Rectal smooth muscle tissue (tissue), 1 donor: Measurements from ENCODE around the gene CCL14.
"Not testable (repeated sequence)": the region's sequence is repeated elsewhere in the genome, so short reads cannot be mapped to it uniquely, and the experiment has no call there.

Source experiments
- H3K27ac ChIP-seq: one replicate; pipeline ENCODE4 v1.7.0; 2013; ENCODE audit warnings: low read depth, low read length, inconsistent platforms
- H3K27me3 ChIP-seq: one replicate; pipeline ENCODE4 v1.7.0; 2013; ENCODE audit warnings: low read length; ENCODE audit not compliant: control insufficient read depth, insufficient read depth
- H3K36me3 ChIP-seq: one replicate; pipeline ENCODE4 v1.7.0; 2013; ENCODE audit warnings: low read length; ENCODE audit not compliant: control insufficient read depth, insufficient read depth
- H3K4me1 ChIP-seq: one replicate; pipeline ENCODE4 v1.7.0; 2013; ENCODE audit warnings: low read length; ENCODE audit not compliant: control insufficient read depth, insufficient read depth
- H3K4me3 ChIP-seq: one replicate; pipeline ENCODE4 v1.7.0; 2013; ENCODE audit warnings: low read length
- H3K9ac ChIP-seq: one replicate; pipeline ENCODE4 v1.7.0; 2013; ENCODE audit warnings: low read length

The CCL14 gene

DNA sequence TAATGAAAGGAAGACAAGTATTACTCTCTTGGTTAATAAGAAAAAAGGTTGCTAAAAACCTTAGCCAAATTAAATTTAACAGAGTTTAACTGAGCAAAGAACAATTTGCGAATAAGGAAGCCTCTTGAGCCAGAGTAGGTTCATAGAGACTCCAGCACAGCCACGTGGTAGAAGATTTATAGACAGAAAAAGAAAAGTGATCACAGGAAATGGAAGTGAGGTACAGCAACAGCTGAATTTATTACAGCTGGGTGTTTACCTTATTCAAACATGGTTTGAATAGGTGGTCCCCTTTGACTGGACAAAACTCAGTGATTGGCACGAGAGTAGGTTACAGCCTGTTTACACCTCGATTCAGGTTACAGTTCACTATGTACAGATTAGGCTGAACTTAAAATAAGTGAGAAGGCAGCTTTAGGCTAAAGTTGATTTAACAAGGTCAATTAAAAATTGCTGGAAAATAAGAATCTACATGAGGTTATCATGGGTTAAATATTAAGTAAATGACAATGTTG is 18.1 kb upstream of the CCL14 start:
- Histone ChIP-seq H3K4me3 (no peak overlapping the region), H3K27ac (no peak overlapping the region), H3K36me3 (no peaks in the 10 kb centered on the region), H3K9ac (no peak overlapping the region), H3K4me1 (no peaks in the 10 kb centered on the region), H3K27me3 (no peaks in the 10 kb centered on the region)

DNA sequence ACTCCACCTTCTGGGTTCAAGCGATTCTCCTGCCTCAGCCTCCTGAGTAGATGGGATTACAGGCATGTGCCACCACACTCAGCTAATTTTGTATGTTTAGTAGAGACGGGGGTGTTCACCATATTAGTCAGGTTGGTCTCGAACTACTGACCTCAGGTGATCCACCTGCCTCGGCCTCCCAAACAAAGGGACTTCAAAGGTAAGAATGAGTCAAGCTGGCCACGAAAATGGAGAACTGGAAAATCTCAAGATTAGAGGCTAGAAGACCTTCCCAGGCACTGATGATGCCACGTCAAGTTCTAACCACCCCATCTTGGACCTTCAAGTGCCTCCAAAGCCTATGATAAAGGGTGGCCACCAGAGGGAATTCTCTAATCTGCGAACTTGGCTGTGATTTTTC is 16.1 kb upstream of the CCL14 start:
- Histone ChIP-seq H3K4me3 (no peak overlapping the region), H3K9ac (no peak overlapping the region), H3K27me3 (no peaks in the 10 kb centered on the region), H3K27ac (no peak overlapping the region), H3K36me3 (no peaks in the 10 kb centered on the region), H3K4me1 (no peaks in the 10 kb centered on the region)

DNA sequence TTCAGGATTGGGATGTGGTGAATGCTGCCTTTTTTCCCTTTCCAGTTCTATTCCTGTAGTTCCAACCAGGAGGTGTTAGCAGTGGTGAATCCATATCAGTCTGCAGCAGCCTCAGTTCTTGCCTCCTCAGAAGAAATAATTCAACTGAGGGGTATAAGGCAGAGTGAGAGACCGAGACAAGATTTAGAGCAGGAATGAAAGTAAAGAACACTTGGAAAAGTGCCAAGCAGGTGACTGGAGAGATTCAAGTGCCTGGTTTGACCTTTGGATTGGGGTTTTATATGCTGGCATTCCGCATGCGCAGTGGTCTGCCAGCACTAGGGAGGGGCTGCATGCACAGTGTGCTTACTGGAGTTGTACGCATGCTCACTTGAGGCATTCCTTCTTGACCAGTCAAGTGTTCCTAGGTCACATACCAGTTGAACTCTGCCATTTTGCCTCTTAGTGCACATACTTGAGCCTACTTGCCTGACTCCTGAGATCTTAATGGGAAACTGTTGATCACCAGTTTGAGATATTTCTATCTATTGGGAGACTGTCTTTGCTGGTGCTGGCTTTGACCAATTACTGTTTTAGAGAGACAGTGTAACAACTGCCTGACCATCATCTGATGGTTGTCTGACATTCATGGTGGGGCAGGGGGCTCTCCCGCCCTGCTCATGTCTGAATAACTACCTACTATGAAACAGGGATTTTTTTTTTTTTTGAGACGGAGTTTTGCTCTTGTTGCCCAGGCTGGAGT is 15.5 kb upstream of the CCL14 start:
- Histone ChIP-seq H3K27ac (no peak overlapping the region), H3K4me3 (peak overlapping the region; percentile 31), H3K4me1 (no peaks in the 10 kb centered on the region), H3K36me3 (no peaks in the 10 kb centered on the region), H3K27me3 (no peaks in the 10 kb centered on the region), H3K9ac (no peak overlapping the region)

DNA sequence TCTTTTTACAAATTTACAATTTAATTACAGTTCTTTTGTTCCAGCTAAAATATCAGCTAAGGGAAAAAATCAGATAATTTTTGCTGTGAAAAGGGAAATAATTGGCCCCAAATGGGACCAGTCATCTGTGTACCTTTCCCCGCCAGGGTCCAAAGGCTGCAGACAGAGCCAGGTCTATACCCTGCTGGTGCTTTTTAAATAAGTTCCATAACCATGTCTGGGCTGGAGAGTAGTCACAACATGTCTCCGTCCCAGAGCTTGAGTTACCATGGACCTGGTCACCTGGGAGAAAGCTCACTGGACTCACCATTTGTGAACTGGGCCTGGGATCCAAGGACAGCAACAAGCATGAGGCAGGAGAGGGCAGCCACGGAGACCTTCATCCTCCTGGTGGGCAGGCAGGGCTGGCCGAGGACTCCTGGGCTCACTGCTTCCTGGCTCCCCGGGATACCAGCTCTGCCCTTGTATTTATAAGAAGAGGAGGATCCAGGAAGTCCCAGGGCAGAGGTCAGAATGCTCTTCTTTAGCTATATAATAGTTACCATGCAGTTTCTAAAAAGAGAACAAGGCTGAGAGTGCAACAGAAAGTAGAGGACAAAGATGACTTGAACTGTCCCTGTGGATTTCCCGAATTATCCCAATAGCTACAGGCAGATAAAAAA is 14.7 kb upstream of the CCL14 start, which contains the start of gene CCL15:
TSS of gene CCL15 (minus strand) at position 444 of the 662 bp plus-strand sequence. CDS start at position 383, 61 bp downstream.
- no peaks in the 10 kb centered on the region for H3K27me3 ChIP-seq
- H3K9ac ChIP-seq = no peak within 1 kb of the TSS
- no peak within 1 kb of the TSS for H3K27ac ChIP-seq
- H3K4me1 ChIP-seq = no peaks in the 10 kb centered on the region
- peak within 1 kb of the TSS; percentile 42 for H3K4me3 ChIP-seq
- no peaks in the 10 kb centered on the region for H3K36me3 ChIP-seq

DNA sequence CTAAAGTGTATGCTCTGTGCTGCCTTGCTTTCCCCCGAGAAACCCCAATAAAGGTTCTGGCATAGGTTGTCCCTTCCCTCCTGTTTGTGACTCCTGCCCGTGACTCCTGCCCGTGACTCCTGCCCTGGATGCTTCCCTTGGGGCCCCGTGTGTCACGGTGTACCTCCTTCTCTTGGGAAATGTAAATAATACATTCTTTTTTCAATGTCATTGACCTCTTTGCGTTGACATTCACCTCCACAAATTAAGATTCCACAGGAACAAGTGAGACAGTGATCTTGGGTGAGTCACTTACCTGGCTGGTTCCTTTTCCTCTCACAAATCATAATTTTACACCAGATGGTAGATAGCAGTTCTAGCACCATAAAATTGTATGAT is 14.2 kb upstream of the CCL14 start:
- no peaks in the 10 kb centered on the region for H3K36me3 ChIP-seq
- H3K27me3 ChIP-seq = no peaks in the 10 kb centered on the region
- H3K4me3 ChIP-seq = peak overlapping the region; percentile 42
- no peak overlapping the region for H3K9ac ChIP-seq
- H3K27ac ChIP-seq = no peak overlapping the region
- H3K4me1 ChIP-seq = no peaks in the 10 kb centered on the region

DNA sequence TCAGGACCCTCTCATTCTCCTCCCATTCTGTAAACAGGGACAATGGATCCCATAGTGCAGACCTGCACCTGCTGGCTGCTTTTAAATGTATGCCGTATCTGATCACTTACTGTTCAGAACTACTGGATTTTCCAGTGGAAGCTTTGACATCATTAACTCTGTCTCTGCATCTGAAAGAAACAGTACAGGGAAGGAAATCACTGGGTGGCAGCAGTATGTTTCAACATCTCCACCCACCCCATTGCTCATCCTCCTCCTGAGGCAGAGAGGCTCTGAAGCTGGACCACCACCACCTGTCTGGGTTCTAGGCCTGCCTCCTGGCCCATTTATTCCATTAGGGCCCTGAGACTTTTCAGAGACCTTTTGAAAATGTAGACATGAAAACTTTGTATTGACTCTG is 12.2 kb upstream of the CCL14 start:
- H3K36me3 ChIP-seq = no peaks in the 10 kb centered on the region
- no peak overlapping the region for H3K27ac ChIP-seq
- H3K27me3 ChIP-seq = no peaks in the 10 kb centered on the region
- no peaks in the 10 kb centered on the region for H3K4me1 ChIP-seq
- no peak overlapping the region for H3K4me3 ChIP-seq
- H3K9ac ChIP-seq = no peak overlapping the region

DNA sequence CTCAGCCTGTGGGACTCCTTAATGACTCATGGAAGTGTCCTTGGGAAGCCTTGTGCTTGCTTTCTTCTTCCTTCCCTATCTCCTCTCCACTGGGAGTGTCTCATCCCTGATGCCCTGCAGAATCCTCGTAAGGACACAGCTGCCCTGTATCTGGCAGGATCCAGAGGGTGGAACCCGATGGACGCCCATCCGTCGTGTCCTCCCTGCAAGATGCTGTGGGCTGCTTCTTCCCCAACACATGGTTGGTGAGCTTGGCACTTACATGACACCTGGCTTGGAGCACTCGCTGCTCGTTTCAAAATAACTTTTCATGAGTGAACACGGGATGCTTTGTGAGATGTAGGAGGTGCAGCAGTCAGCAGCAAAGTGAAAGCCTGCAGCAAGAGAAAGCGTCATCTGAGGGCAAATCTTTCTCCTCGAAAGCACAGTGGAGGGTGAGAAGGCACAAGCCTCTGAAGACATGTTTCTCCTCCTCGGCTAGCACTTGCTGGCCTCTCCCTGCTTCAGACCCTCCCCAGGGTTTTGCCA is 11.6 kb upstream of the CCL14 start:
- Histone ChIP-seq H3K4me3 (no peak overlapping the region), H3K27ac (no peak overlapping the region), H3K4me1 (no peaks in the 10 kb centered on the region), H3K9ac (no peak overlapping the region), H3K36me3 (no peaks in the 10 kb centered on the region), H3K27me3 (no peaks in the 10 kb centered on the region)

DNA sequence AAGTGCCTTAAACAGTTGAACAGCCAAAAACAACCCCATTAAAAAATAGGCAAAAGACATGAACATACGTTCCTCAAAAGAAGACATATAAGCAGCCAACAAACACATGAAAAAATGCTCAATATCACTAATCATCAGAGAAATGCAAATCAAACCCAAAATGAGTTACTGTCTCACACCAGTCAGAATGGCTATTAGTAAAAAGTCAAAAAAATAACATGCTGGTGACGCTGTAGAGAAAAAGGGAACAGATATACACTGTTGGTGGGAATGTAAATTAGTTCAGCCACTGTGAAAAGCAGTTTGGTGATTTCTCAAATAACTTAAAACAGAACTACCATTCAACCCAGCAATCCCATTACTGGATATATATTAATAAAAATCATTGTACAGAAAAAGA is 8.8 kb upstream of the CCL14 start:
- H3K36me3 ChIP-seq, H3K4me1 ChIP-seq, H3K27me3 ChIP-seq, H3K4me3 ChIP-seq, H3K27ac ChIP-seq, H3K9ac ChIP-seq: not testable (repeated sequence)

DNA sequence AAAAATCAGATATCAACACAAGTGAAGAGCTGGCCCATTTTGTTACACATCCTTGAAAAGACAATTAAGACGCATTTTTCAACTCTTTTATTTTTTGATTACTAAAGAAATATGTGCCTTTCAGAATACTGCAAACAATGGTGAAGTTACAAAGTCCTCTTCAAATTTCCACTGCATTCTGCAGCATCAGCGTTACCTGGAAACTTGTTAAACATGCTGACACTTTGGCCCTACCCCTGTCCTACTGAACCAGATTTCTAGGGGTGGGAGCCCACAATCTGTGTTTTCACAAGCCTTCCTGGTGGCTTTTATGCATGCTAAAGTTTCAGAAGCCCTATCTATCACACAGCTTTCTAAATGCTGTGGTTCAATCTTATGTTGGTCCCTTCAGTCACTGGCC is 4.5 kb upstream of the CCL14 start:
- Histone ChIP-seq H3K4me1 (no peaks in the 10 kb centered on the region), H3K27ac (no peak overlapping the region), H3K4me3 (no peak overlapping the region), H3K27me3 (no peaks in the 10 kb centered on the region), H3K9ac (no peak overlapping the region), H3K36me3 (no peaks in the 10 kb centered on the region)

DNA sequence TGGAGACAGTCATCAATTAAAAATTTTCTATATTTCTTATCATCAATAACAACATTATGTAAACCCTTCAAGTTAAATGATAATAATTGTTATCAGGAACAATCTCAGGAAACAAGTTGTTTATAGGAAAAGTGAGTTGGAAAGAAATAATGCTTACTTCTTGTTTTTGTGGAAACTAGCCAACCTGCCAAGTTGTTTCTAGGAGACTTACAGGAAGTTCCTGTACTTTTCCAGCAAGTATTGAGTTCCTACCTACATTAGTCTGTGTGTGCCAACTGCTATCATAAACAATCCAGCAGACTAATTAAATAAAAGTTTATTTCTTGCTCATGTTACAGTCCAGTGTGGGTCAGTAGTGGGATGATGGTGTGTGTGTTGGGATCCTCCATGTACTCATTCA is 1.6 kb upstream of the CCL14 start:
- Histone ChIP-seq H3K4me3 (no peak overlapping the region), H3K36me3 (no peaks in the 10 kb centered on the region), H3K9ac (no peak overlapping the region), H3K4me1 (no peaks in the 10 kb centered on the region), H3K27ac (no peak overlapping the region), H3K27me3 (no peaks in the 10 kb centered on the region)

DNA sequence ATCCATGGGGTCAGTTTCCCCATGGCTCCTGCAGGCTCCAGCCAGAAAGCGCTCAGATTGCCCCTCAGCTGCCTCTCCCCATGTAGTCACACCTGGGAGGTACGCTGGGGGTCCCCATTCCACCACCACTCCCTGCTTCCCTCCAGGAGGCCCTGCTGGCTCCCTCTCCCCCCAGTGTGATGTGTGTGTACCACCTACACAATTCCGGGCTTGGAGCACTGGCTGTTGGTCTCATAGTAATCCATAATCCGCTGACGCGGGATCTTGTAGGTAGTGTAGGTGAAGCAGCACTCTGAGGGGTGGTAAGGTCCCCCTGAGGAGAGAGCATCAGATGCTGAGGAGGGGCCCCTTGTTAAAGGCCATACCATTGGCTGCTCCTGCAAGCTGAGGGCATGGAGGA is 2.4 kb downstream of the CCL14 start:
- H3K27ac ChIP-seq = no peak overlapping the region
- H3K9ac ChIP-seq = no peak overlapping the region
- H3K36me3 ChIP-seq = no peaks in the 10 kb centered on the region
- no peak overlapping the region for H3K4me3 ChIP-seq
- no peaks in the 10 kb centered on the region for H3K27me3 ChIP-seq
- no peaks in the 10 kb centered on the region for H3K4me1 ChIP-seq

DNA sequence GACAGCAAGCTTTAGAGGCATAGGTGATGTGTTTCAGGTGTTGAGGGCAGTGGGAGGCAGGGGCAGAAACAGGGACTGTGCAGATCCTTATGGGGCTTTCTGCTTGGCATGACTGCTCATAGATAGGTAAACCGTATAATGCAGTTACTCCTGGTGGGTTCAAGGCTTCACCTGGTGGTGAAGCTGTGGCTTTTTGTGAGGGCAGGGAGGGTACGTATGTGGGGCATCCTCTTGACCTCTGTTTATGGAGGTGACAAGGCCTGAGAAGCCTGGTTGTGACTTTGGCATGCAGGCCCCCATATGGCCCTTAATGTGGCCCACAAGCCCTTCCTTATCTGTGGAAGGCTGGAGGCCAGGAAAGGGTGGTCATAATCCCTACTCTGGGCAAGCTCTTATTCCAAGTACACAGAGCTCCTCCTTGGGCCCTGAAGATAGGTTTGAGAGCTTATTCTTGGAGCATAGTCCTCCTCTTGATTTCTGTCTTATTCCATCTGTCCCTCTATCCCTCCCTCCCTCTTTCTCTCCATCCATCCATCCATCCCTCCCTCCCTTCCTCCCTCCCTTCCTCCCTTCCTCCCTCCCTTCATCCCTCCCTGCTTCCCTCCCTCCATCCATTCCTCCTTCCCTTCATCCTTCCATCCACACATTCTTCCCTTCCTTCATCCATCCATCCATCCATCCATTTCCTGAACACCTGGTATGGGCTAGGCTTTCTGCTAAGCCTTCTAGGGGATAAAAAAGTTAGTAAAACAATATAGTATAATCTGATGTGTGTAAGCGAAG is 3.9 kb downstream of the CCL14 start:
- Histone ChIP-seq H3K4me3 (no peak overlapping the region), H3K4me1 (no peaks in the 10 kb centered on the region)

More for the DNA sequence above, 3.9 kb downstream of the CCL14 start:
- H3K9ac ChIP-seq = no peak overlapping the region
- H3K27ac ChIP-seq = no peak overlapping the region
- no peaks in the 10 kb centered on the region for H3K27me3 ChIP-seq
- H3K36me3 ChIP-seq = no peaks in the 10 kb centered on the region
